Activated CD4-positive, alpha-beta T cell treated with anti-CD3 and anti-CD28 coated beads, Interleukin-2, Interleukin-4, amounts not matched to agents 100 ng/mL and 50 ng/mL, durations not matched to agents 16 hours and 8 hours (primary cell): ENCODE data around the gene LMX1B.
"Not testable (repeated sequence)": the region's sequence is repeated elsewhere in the genome, so short reads cannot be mapped to it uniquely, and the experiment has no call there.

Experiments used
- DNase-seq: peaks from one replicate; pipeline ENCODE4 v3.0.0-alpha.2; 2020; ENCODE audit warnings: low spot score

The LMX1B gene

DNA sequence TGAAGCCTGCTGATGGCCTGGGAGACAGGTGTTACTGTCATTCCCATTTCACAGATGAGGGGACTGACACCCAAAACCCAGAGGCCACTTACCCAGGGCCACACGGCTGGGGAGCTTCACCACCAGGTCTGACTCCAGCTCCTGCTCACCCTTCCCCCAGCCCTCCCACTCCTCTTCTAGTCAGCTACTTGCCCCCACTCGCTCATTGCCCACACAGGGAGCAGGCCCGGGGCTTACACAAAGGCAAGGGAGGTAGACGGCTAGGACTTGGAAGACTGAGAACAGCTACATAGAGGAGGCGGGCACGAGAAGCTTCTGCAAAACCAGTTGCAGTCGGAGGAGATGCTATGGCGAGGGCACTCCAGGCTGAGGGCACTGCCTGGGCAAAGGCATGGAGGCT is 21.3 kb downstream of the LMX1B start:
- no peak for DNase-seq

- no peak for DNase-seq
These were observed 22.1 kb downstream of the LMX1B start for GRCh38 chr9:126635661-126636439.

DNA sequence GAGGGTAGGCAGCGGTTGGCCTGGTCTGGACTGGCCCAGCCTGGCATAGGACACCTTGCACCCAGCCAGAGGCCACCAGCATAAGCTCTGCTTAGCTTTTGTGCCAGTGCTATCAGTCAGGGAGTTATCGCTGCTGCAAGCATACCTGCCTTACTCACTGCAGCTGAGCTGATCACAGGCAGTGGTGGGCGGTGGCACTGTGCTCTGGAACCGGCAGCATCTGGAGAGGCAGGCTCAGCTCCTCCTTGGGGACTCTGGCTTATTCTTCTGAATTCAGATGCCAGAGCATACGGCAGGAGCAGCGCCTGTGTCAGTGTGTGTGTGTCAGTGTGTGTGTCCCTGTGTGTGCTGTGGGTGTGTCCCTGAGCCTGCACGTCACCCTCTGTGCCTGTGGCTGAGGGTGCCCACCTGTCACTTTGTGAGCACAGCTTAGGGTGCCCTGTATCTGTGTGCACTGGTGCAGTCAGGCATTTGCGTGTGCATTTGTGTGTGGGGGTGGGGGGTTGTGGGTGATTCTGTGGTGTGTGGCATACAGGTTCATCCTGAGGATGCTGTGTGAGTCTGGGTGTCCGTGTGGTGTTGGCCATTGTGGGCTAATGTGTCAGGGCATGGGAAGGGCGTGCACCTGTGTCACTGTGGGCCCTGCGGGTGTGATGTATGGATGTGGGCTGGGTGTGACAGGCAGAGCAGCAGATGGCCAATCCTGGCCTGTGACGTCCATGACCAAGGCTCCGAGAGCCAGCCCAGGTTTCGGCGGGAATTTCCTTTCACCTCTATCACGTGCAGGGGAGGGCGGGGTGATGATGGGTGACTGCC is 23.5 kb downstream of the LMX1B start:
- no peak for DNase-seq

GRCh38 chr9:126638571-126639132 is 24.9 kb downstream of the LMX1B start:
- no peak for DNase-seq

GRCh38 chr9:126639318-126640000 is 25.7 kb downstream of the LMX1B start:
- DNase-seq = no peak

- DNase-seq = no peak
These were observed 27.6 kb downstream of the LMX1B start for GRCh38 chr9:126641118-126641851.

DNA sequence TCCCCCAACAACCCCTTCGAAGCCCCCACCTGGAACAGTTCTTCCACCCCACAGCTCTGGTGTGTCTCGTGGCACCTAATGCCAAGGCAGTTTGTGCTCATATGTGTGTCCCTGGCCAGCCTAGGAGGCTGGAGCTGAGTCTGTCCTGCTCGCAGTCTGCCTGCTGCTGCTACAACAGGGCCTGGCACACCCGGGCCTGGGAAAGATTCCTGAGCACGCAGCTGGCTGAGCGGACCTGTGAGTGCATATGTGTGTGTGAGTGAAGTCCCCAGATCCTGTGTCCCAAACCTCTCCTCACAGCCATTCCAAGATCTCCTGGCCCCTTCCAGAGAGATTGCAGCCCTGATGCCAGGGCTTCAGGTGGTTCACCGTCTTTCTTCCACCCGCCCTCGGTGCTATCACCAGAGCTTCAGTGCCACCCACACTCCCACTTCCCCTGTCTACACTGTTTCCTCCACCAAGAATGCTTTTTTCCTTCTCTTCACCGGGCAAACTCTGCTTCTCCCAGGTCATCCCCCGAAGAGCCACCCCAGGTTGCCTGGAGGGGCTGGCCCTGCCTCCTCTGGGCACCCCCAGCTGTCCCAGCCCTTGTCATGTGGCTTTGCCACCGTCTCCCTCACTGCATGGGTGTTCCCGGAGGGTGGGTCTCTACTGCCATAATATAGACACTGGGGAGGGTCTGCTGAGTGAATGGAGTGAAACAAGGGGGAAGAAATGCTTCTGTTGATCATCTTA is 28.4 kb downstream of the LMX1B start:
- no peak for DNase-seq

- no peak for DNase-seq
These were observed 29.1 kb downstream of the LMX1B start for GRCh38 chr9:126642839-126643238.

DNA sequence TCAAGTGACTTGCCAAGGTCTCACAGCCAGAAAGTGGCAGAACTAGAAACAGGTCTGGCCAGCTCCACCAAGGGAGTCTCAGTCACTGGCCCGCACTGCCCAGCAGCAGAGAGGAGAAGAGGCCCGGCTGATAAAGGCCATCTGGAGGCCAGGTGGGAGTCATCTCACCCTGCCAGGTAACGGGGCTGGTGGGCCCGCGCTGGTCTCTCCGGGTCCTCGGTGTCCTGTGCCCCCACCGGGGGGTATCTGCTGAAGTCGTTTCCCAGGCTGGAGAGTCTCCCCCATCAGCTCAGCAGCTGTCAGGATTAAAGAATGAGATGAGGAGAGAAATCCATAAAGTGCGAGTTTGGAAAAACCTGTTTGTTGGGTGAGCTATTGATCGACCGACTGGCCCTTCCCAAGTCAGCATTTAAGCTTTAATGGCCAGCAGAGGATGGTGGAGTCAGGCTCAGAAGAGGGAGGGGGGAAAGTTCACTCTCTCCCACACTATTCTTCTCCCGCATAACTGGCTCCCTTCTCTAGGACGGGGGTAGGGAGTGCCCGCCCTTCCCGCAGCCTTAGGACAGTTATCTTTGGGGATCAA is 30.3 kb downstream of the LMX1B start:
- DNase-seq = no peak

GRCh38 chr9:126646162-126646561 is 32.4 kb downstream of the LMX1B start:
- no peak for DNase-seq

DNA sequence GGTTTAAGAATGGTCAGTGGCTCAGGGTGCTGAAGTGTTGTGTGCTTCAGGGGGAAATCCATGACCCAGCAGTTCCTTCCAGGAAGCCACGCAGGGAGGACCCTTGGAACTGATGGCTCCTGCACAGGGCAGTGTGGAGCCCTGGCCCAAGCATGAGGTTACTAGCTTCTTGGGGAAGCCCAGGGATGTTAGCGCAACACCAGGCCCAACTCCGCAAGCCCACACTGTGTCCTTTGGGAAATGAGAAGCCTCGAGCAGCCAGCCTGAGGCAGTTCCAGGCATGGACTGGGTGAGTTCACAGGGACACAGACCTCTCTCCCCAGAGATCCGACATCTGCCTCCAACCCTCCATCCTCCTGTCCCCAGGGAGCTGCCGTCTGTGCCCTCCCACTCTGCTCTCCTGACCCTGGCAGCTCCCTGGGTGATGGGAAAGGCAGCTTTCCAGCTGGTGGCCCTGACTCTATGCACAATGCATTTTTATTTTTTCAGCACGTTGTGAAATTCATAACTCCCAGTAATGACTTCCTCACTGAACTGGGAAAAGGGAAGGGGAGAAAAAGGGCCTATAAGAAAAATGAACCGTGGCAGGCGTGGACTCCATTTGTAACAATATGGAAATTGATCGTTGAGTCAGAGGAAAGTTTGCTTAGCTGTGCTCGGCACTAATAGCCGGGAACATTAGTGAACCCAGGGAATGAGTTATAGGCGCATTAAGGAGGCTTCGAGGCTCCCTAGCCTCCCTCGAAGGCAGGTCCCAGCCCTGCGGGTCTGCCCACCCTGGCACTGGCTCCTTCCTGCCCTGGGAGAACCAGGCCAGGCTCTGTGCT is 34.1 kb downstream of the LMX1B start:
- no peak for DNase-seq

DNA sequence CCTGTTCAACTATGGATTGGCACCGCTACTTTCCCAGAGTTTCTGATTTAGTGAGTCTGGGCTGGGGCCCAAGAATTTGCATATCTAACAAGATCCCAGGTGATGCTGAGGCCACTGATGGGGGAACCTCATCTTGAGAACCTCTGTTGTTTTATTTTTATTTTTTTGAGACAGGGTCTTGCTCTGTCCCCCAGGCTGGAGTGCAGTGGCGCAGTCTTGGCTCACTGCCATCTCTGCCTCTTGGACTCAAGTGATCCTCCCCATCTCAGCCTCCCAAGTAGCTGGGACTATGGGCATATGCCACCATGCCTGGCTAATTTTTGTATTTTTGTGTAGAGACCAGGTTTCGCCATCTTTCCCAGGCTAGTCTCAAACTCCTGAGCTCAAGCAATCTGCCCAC is 35.7 kb downstream of the LMX1B start:
- no peak for DNase-seq

DNA sequence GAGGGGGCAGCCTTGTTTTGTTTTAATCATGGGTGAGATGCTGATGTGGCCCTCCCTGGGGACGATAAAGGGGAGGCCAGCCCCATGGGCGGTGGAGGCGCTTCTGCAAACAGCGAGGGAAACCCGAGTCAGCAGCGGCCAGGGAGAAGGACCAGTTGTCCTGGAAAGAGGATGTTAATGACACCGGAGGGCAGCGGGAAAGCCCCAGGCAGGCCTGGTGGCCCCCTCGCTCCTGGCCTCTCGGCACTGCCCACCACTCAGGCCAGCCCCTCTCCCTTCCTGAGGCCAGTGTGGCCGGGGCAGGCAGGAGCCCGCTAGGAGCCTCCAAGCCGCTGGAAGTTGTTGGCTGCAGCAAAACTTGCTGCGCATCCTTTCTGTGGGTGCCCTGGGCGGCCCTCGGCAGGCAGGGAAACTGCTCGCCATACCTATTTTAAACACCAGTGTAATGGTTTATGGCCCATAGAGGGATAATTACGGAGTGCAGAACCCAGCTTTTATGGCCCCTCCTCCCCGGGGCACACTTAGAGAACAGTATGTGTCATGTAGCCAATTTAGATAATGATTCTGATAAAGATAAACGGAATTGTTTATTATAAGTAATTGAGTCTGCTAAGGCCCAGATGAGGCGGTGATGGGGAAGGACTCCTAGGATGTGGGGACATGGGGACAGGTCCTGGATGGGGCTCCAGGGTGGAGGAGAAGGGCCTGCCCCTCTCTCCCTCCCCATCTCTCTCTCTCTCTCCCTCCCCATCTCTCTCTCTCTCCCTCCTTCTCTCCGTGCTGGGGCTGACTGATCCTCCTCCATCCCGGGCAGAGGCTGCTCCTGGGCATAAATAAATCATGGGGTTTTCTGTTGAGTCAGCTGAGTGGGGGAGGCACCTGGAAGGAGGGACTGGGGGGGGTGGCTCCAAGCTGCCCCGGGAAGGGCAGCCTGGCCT is 36.9 kb downstream of the LMX1B start:
- no peak for DNase-seq

GRCh38 chr9:126652140-126652582 is 38.4 kb downstream of the LMX1B start:
- no peak for DNase-seq

GRCh38 chr9:126654124-126654523 is 40.4 kb downstream of the LMX1B start:
- DNase-seq = no peak

DNA sequence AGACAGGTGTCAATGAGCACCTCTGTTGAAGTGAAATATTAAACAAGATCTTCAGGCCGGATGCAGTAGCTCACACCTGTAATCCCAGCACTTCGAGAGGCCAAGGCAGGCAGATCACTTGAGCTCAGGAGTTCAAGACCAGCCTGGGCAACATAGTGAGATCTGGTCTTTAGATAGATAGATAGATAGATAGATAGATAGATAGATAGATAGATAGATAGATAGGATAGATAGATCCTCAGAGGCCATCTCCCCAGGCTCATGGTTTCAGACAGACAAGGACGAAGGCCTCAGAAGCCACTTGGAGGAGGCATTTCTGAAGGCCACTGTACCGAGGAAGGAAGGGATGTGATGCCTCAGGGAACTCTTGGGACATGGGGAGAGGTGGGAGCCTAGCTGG is 42.5 kb downstream of the LMX1B start:
- DNase-seq = not testable (repeated sequence)

GRCh38 chr9:126658201-126658825 is 44.6 kb downstream of the LMX1B start:
- DNase-seq = no peak

DNA sequence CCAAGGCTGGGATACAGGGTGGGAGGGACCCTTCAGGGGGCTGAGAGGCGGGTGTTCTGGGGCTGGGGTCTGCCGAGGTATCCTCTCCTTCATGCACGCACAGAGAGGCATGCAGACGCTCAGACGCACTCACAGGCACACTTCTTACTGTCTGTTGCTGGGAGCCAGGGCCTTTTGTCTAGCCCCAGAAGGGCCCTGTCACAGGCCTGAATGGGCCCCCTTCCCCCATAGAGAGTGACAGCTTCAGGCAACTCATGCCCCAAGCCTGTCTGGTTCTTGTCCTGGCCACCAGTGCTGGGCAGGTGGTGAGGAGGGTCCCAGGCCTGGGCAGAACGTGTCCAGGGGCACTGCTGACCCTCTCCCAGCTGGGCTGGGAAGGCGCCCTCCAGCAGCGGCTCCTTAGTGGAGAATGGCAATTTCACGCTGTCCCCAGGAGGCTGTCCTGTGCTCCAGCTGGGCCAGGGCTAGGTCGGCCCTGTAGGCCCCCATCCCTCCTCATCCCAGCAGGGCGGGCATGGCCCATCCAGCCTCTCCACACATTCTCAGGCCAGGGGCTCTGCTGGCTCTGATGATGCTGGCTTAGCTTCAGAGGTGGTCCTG is 45.3 kb downstream of the LMX1B start:
- no peak for DNase-seq
